Stimulated activated CD8-positive, alpha-beta memory T cell treated with anti-CD3 and anti-CD28 coated beads, Interleukin-4, amount 100 ng/mL, for 24 hours (primary cell): ENCODE measurements around the gene CYP26A1.

Experiments
- DNase-seq: peaks from one replicate; pipeline ENCODE4 v3.0.0-alpha.2; 2020; ENCODE audit warnings: low read depth

Gene CYP26A1

GRCh38 chr10:93123766-93124165 is 50.1 kb downstream of the CYP26A1 start:
- DNase-seq, result no peak

- no peak for DNase-seq
These were observed 51.1 kb downstream of the CYP26A1 start for GRCh38 chr10:93124580-93125318.

DNA sequence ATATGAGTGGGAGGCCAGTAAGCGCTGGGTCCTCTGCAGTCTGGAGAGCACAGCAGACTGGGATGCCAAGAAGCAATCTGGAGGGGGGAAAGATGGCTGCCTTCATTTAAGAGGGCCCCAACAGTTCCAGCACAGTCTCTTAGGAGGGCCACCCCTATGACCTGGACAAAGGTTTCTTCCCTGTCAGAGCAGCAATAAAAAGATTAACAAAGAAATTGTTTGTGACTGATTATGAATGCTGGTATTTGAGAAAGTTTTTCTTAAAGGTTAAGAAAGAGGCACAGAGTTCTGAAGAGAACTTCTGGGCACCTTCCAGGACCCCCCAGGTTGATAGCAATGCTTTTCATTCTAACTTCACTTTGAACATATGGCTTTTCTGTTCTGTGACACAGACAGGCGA is 52.3 kb downstream of the CYP26A1 start:
- DNase-seq, result no peak

- no peak for DNase-seq
These were observed 52.9 kb downstream of the CYP26A1 start for GRCh38 chr10:93126483-93127052.
